Islet of Langerhans (tissue), 1 donor: ENCODE measurements around the gene WNT9B.

Experiments
- FAIRE-seq: peaks from one replicate; lab custom pipeline; 2011; peaks lifted over from hg19 to GRCh38; lab: Jason Lieb, UNC

The WNT9B gene

GRCh38 chr17:46884552-46884951 lies 33.2 kb downstream of the WNT9B start:
- no peak for FAIRE-seq

- FAIRE-seq = no peak
Measured at GRCh38 chr17:46885415-46886309, 34.3 kb downstream of the WNT9B start.

DNA sequence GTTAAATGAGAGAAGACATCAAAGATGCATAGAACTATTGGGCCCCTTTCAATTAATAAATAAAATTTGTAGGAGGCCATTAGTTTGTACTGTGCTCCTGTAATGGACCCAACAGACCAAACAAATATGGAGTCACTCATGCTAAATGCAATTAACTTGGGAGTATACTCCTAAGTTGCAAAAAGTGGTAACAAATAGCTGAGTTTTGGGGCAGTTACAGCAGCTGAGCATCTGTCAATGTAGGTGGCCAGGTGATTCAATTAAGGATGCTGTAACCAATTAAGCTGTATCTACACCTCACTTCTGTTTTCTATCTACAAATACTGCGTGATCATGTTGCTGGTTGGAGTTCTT lies 34.9 kb downstream of the WNT9B start:
- no peak for FAIRE-seq

DNA sequence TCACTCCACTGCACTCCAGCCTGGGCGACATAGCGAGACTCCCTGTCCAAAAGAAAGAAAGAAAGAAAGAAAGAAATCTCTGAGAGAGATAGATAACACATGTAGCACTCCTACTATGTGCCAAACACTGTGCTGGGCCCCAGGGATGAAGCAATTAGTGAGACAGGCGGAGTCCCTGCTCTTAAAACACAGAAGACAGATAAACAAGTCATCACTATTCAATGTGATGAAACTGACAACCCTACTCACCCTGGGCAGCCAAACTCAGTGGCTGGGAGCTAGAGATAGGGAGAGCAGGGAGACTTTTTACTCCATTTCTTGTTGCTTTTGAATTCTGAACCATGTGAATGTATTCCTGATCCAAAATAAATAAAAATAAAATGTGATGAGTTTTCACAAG lies 36.3 kb downstream of the WNT9B start:
- no peak for FAIRE-seq

GRCh38 chr17:46888727-46889126 lies 37.3 kb downstream of the WNT9B start:
- FAIRE-seq = no peak

GRCh38 chr17:46889519-46889918 lies 38.1 kb downstream of the WNT9B start:
- no peak for FAIRE-seq

GRCh38 chr17:46889992-46890564 lies 38.7 kb downstream of the WNT9B start:
- no peak for FAIRE-seq

DNA sequence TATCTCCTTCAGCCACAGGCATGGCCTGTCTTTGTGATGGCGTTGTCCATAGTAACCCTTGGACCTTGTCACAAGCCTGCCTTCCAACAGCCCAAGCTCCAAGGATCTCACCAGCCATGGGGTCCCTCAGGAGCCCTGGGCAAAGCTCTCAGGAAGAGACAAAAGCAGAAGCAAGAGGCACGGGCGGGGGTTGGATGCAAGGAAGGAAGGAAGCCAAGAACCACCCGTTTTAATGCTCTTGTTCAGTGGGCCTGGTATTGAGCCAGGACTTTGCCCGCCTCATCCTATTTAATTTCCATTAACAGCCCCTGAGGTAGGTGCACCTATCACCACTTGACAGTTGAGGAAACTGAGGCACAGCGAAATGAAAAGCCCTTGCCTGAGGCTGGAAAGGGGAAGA lies 39.3 kb downstream of the WNT9B start:
- no peak for FAIRE-seq

GRCh38 chr17:46892192-46892703 lies 40.9 kb downstream of the WNT9B start:
- no peak for FAIRE-seq

GRCh38 chr17:46894024-46894423 lies 42.6 kb downstream of the WNT9B start:
- no peak for FAIRE-seq

DNA sequence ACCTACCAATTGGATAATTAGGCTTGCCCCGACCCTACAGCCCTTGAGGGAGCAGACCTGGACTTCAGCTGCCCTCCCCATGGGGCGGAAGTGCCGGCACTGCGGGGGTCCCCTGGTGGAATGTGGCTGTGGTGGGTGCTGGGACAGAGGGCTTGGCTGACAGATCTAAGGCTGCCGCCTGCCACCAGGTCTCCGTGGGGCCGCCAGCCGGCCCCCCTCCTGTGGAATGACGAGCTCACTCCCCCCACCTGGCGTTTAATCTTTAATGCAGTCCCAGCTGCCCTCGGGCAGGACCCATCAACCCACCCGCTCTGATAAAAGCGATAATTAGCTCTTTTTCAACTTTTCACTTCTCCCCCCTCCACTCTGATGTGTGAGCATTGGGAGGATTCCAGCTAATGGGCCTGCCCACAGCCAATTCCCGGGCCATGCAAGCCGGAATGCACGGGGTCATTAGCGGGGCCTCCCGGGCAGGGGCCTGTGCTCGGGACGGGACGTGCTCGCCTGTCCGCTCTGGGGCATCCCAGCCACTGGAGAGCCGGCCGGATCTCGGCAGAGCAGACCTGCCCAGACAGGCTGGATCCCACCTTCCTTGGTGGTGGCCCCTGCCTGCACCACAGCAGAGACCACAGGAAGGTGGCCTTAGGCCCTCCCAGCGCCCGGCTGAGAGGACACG lies 43.2 kb downstream of the WNT9B start:
- FAIRE-seq = no peak

DNA sequence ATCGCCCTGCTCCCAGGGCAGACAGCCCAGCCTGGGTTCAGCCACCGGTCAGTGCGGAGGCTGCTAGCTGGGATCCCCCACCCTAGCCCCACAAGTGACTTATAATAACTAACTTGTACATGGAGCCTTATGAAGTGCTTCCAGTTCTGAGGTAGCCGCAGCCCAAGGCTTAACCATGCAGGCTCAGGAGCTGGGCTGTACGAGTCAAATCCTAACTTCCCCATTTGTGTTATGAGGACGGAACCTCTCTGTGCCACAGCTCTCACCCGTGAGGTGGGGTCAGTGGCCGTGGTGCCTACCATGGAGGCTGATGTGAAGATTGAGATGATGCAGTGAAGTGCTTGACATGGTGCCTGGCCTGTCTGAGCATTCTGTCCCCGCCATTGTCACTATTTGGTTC lies 43.8 kb downstream of the WNT9B start:
- FAIRE-seq = no peak

DNA sequence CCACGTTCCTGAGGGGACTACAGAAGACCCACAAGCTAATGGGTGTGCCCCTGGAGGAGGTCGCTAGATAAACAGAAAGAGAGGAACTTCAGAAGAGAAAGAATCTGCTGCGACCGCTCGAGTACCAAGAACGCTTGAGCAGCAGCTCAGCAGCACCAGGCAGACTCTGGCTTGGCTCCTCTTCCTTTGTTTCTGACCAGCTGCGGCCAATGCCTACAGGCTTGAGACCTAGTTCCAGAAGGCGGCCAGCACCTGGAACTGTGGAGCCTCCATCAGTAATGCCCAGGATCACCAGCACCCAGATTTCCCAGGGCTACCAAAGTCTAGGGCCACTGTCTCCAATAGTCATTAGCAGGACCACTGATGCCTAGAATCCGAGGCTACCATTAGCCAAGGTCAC lies 45.6 kb downstream of the WNT9B start:
- no peak for FAIRE-seq

DNA sequence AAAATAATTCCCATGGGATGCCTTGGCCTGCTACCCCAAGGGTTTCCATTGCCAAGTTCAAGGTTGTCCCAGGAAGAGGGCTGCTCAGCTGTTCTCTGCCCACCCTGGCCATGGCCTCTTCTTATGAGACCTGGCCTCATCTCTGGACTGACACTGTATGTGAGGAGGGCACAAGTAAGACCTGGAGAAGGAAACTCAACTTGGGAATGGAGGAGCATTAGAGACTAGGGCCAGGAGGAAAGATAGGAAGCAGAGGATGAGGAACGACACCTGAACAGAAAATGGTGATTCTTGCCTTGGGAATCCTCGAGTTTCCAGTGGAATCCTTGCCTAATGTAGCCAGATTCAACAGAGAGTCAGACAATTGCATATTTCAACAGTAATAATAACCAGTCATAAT lies 47.0 kb downstream of the WNT9B start:
- no peak for FAIRE-seq

DNA sequence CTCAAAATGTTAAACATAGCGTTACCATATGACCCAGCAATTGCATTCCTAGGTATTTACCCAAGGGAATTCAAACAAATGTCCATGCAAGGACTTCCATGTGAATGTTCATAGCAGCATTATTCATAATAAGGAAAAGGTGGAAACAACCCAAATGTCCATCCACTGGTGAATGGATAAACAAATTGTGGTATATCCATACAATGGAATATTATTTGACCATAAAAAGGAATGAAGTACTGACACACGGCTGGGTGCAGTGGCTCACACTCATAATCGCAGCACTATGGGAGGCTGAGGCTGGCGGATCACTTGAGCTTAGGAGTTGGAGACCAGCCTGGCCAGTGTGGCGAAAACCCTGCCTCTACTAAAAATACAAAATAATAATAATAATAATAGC lies 47.5 kb downstream of the WNT9B start:
- no peak for FAIRE-seq

DNA sequence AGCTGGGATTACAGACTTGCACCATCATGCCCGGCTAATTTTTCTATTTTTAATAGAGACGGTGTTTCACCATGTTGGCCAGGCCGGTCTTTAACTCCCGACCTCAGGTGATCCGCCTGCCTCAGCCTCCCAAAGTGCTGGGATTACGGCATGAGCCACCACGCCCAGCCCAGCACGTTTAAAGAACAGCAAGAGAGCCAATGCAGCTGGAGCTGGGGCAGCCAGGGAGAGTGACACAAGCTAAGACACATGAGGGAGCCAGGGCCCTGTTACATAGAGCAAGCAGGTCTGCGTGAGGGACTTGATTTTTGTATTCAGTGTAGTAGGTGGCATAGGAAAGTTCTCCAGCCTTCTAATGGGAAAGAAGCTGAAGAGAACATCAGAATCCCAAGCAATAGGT lies 49.9 kb downstream of the WNT9B start:
- FAIRE-seq = no peak

- no peak for FAIRE-seq
Measured at GRCh38 chr17:46903762-46904672, 52.6 kb downstream of the WNT9B start.

GRCh38 chr17:46908068-46908737 lies 56.8 kb downstream of the WNT9B start:
- FAIRE-seq = no peak

- no peak for FAIRE-seq
Measured at GRCh38 chr17:46910179-46910927, 59.0 kb downstream of the WNT9B start.

DNA sequence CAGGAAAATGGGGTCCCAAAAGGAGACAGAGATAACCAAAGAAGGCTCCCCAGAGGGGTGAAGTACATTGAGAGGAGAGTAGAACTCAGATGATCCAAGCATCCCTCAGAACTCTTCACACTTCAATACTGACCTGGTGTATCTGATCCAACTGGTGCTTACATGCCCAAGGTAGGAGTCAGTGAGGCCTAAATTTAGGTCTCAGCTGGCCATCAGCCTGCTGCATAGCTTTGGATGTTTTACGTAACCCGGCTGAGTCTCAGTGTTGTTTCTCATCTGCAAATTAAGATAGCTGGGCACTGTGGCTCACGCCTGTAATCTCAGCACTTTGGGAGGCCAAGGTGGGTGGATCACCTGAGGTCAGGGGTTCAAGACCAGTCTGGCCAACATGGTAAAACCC lies 59.9 kb downstream of the WNT9B start:
- FAIRE-seq = no peak

- no peak for FAIRE-seq
Measured at GRCh38 chr17:46915596-46915995, 64.2 kb downstream of the WNT9B start.
